ENCODE data around the gene CD244. TPM values are rescaled to one million over a fixed set of nuclear protein-coding genes. Genes with fewer than 3 reads are reported as not detected.

Gene CD244
- total and polyA plus RNA-seq, 2 donors, result 0.21 to 0.89 TPM

GRCh38 chr1:160850993-160851392, 11.7 kb downstream of the CD244 start:
- Histone ChIP-seq H3K27ac (ENCODE audit: low read depth) (no peak overlapping the region), H3K36me3 (ENCODE audit: insufficient read depth) (no peaks in the 10 kb centered on the region), H3K4me3 (ENCODE audit: low read depth, low read length) (no peak overlapping the region), H3K4me1 (ENCODE audit: insufficient read depth) (no peaks in the 10 kb centered on the region)
- DNase-seq (ENCODE audit: extremely low spot score), result no peak
- WGBS, result 86% methylated on average over 8 of the region's 8 CpGs

GRCh38 chr1:160850541-160850940, 12.1 kb downstream of the CD244 start:
- no peak for DNase-seq (ENCODE audit: extremely low spot score)
- WGBS, result 80% methylated on average over 5 of the region's 5 CpGs
- Histone ChIP-seq H3K4me1 (ENCODE audit: insufficient read depth) (no peaks in the 10 kb centered on the region), H3K36me3 (ENCODE audit: insufficient read depth) (no peaks in the 10 kb centered on the region), H3K4me3 (ENCODE audit: low read depth, low read length) (no peak overlapping the region), H3K27ac (ENCODE audit: low read depth) (no peak overlapping the region)

GRCh38 chr1:160846281-160846680, 16.4 kb downstream of the CD244 start:
- no peaks in the 10 kb centered on the region for H3K36me3 ChIP-seq (ENCODE audit: insufficient read depth)
- DNase-seq (ENCODE audit: extremely low spot score), result no peak
- H3K27ac ChIP-seq (ENCODE audit: low read depth), result no peak overlapping the region
- H3K4me1 ChIP-seq (ENCODE audit: insufficient read depth), result no peaks in the 10 kb centered on the region
- H3K4me3 ChIP-seq (ENCODE audit: low read depth, low read length), result no peak overlapping the region
- WGBS, result 86% methylated on average over 12 of the region's 12 CpGs

GRCh38 chr1:160844447-160845232, 18.0 kb downstream of the CD244 start:
- DNase-seq (ENCODE audit: extremely low spot score), result no peak
- 85% methylated on average over 12 of the region's 12 CpGs for WGBS

GRCh38 chr1:160841079-160841478, 21.6 kb downstream of the CD244 start:
- WGBS, result 87% methylated on average over 4 of the region's 4 CpGs

More at GRCh38 chr1:160844447-160845232, 18.0 kb downstream of the CD244 start:
- H3K4me3 ChIP-seq (ENCODE audit: low read depth, low read length), result no peak overlapping the region
- no peaks in the 10 kb centered on the region for H3K4me1 ChIP-seq (ENCODE audit: insufficient read depth)
- H3K27ac ChIP-seq (ENCODE audit: low read depth), result no peak overlapping the region
- H3K36me3 ChIP-seq (ENCODE audit: insufficient read depth), result no peaks in the 10 kb centered on the region

GRCh38 chr1:160839746-160840145, 22.9 kb downstream of the CD244 start:
- H3K4me3 ChIP-seq (ENCODE audit: low read depth, low read length), result no peak overlapping the region
- no peaks in the 10 kb centered on the region for H3K36me3 ChIP-seq (ENCODE audit: insufficient read depth)
- H3K27ac ChIP-seq (ENCODE audit: low read depth), result no peak overlapping the region
- H3K4me1 ChIP-seq (ENCODE audit: insufficient read depth), result no peaks in the 10 kb centered on the region
- WGBS, result 69% methylated on average over 2 of the region's 2 CpGs
- no peak for DNase-seq (ENCODE audit: extremely low spot score)

More at GRCh38 chr1:160841079-160841478, 21.6 kb downstream of the CD244 start:
- H3K27ac ChIP-seq (ENCODE audit: low read depth), result no peak overlapping the region
- no peak for DNase-seq (ENCODE audit: extremely low spot score)
- H3K4me1 ChIP-seq (ENCODE audit: insufficient read depth), result no peaks in the 10 kb centered on the region
- H3K4me3 ChIP-seq (ENCODE audit: low read depth, low read length), result no peak overlapping the region
- no peaks in the 10 kb centered on the region for H3K36me3 ChIP-seq (ENCODE audit: insufficient read depth)

- H3K27ac ChIP-seq (ENCODE audit: low read depth), result no peak overlapping the region
- no peaks in the 10 kb centered on the region for H3K4me1 ChIP-seq (ENCODE audit: insufficient read depth)
- WGBS, result 78% methylated on average over 7 of the region's 7 CpGs
- no peak for DNase-seq (ENCODE audit: extremely low spot score)
- no peak overlapping the region for H3K4me3 ChIP-seq (ENCODE audit: low read depth, low read length)
- no peaks in the 10 kb centered on the region for H3K36me3 ChIP-seq (ENCODE audit: insufficient read depth)
These were observed 23.8 kb downstream of the CD244 start for GRCh38 chr1:160838888-160839287.

- WGBS, result 54% methylated on average over 9 of the region's 9 CpGs
- H3K36me3 ChIP-seq (ENCODE audit: insufficient read depth), result no peaks in the 10 kb centered on the region
- H3K4me1 ChIP-seq (ENCODE audit: insufficient read depth), result no peaks in the 10 kb centered on the region
- no peak overlapping the region for H3K27ac ChIP-seq (ENCODE audit: low read depth)
- no peak for DNase-seq (ENCODE audit: extremely low spot score)
- no peak overlapping the region for H3K4me3 ChIP-seq (ENCODE audit: low read depth, low read length)
These were observed 25.0 kb downstream of the CD244 start for GRCh38 chr1:160837558-160838205.

GRCh38 chr1:160836981-160837557, 25.6 kb downstream of the CD244 start:
- Histone ChIP-seq H3K4me3 (ENCODE audit: low read depth, low read length) (no peak overlapping the region), H3K4me1 (ENCODE audit: insufficient read depth) (no peaks in the 10 kb centered on the region), H3K36me3 (ENCODE audit: insufficient read depth) (no peaks in the 10 kb centered on the region), H3K27ac (ENCODE audit: low read depth) (no peak overlapping the region)
- no peak for DNase-seq (ENCODE audit: extremely low spot score)
- WGBS, result 47% methylated on average over 4 of the region's 4 CpGs

GRCh38 chr1:160836561-160836960, 26.1 kb downstream of the CD244 start:
- no peaks in the 10 kb centered on the region for H3K4me1 ChIP-seq (ENCODE audit: insufficient read depth)
- no peak overlapping the region for H3K27ac ChIP-seq (ENCODE audit: low read depth)
- no peak for DNase-seq (ENCODE audit: extremely low spot score)
- WGBS, result 69% methylated on average over 3 of the region's 3 CpGs
- no peaks in the 10 kb centered on the region for H3K36me3 ChIP-seq (ENCODE audit: insufficient read depth)
- no peak overlapping the region for H3K4me3 ChIP-seq (ENCODE audit: low read depth, low read length)

GRCh38 chr1:160835751-160836150, 26.9 kb downstream of the CD244 start:
- WGBS, result 77% methylated on average over 3 of the region's 3 CpGs
- no peak for DNase-seq (ENCODE audit: extremely low spot score)

GRCh38 chr1:160834945-160835565, 27.6 kb downstream of the CD244 start:
- H3K4me1 ChIP-seq (ENCODE audit: insufficient read depth), result no peaks in the 10 kb centered on the region
- H3K4me3 ChIP-seq (ENCODE audit: low read depth, low read length), result no peak overlapping the region
- no peaks in the 10 kb centered on the region for H3K36me3 ChIP-seq (ENCODE audit: insufficient read depth)
- 72% methylated on average over 3 of the region's 3 CpGs for WGBS
- no peak overlapping the region for H3K27ac ChIP-seq (ENCODE audit: low read depth)
- no peak for DNase-seq (ENCODE audit: extremely low spot score)

More at GRCh38 chr1:160835751-160836150, 26.9 kb downstream of the CD244 start:
- H3K27ac ChIP-seq (ENCODE audit: low read depth), result no peak overlapping the region
- H3K36me3 ChIP-seq (ENCODE audit: insufficient read depth), result no peaks in the 10 kb centered on the region
- no peaks in the 10 kb centered on the region for H3K4me1 ChIP-seq (ENCODE audit: insufficient read depth)
- H3K4me3 ChIP-seq (ENCODE audit: low read depth, low read length), result no peak overlapping the region

GRCh38 chr1:160830321-160831153, 32.1 kb downstream of the CD244 start:
- Histone ChIP-seq H3K4me3 (ENCODE audit: low read depth, low read length) (no peak overlapping the region), H3K27ac (ENCODE audit: low read depth) (no peak overlapping the region), H3K36me3 (ENCODE audit: insufficient read depth) (no peaks in the 10 kb centered on the region), H3K4me1 (ENCODE audit: insufficient read depth) (no peaks in the 10 kb centered on the region)
- WGBS, result 53% methylated on average over 8 of the region's 8 CpGs
- DNase-seq (ENCODE audit: extremely low spot score), result no peak

Measured in urinary bladder (tissue), 4 donors.